K562 (cell line): ENCODE data around the gene SLK. TPM values are rescaled to one million over a fixed set of nuclear protein-coding genes. Genes with fewer than 3 reads are reported as not detected.

Source experiments
- ATAC-seq: fragments of 200-7000 bp; cut with Tn5 transposase; 3 replicates; pipeline ENCODE4 v1.9.1; 2020; ENCODE audit warnings: moderate library complexity
- BruUV-seq: library from RNA; stranded (reverse); fragments of 400-500 nt; replicated peaks from 2 replicates; lab custom pipeline; 2021; lab: Mats Ljungman, UMichigan
- CTCF ChIA-PET: fragments of 300-600 bp; formaldehyde crosslinking; extraction: SDS; loops from one replicate; lab custom pipeline; 2021; ENCODE audit warnings: low intra/inter-chr PET ratio; lab: Yijun Ruan, JAX
- POLR2A ChIA-PET: fragments of 300-600, 350-650 bp; sonication (Branson Sonifier 250); formaldehyde crosslinking; extraction: SDS; loops from one replicate; lab custom pipeline; 2021; ENCODE audit warnings: antibody characterized with exemption, inconsistent platforms; lab: Yijun Ruan, JAX
- DNase-seq, 4 experiments: peaks; one replicate each; pipeline versions ENCODE4 v3.0.0 to v3.0.0-alpha.2; 2011 to 2018; ENCODE audit warnings: low spot score in 3 of 4, mixed read lengths in 3 of 4; ENCODE audit errors: extremely low read depth in 1 of 4
- FAIRE-seq: peaks from 2 replicates; lab custom pipeline; 2011; peaks lifted over from hg19 to GRCh38; lab: Jason Lieb, UNC
- H2AFZ ChIP-seq: 2 replicates; pipeline ENCODE4 v1.6.0; 2011; ENCODE audit warnings: low read depth, low read length, control low read depth, inconsistent platforms
- H3K27ac ChIP-seq: fragments of 200-600 bp; 3 replicates; pipeline ENCODE4 v1.8.0; 2011; ENCODE audit warnings: low read depth, mild to moderate bottlenecking, control low read depth, inconsistent platforms, low read length, moderate library complexity, mixed read lengths; ENCODE audit errors: extremely low read depth
- H3K27me3 ChIP-seq, 2 experiments: fragments of 300-600 bp in 1 of 2; 2 replicates in 1 of 2; 3 replicates in 1 of 2; pipeline versions ENCODE4 v1.6.0 to v1.8.0; 2011; ENCODE audit warnings: inconsistent platforms in 2 of 2, low read length in 2 of 2, mild to moderate bottlenecking in 1 of 2, mixed read lengths in 1 of 2, moderate library complexity in 1 of 2; ENCODE audit not compliant: control insufficient read depth in 2 of 2, insufficient read depth in 2 of 2
- H3K36me3 ChIP-seq: fragments of 300-600 bp; 3 replicates; pipeline ENCODE4 v1.8.0; 2011; ENCODE audit warnings: mild to moderate bottlenecking, low read length, inconsistent platforms; ENCODE audit not compliant: control insufficient read depth, insufficient read depth
- H3K4me1 ChIP-seq, 2 experiments: fragments of 200-600 bp in 1 of 2; replicated peaks in 1 of 2; 2 replicates in 1 of 2; 3 replicates in 1 of 2; pipeline versions ENCODE4 v1.5.1 to v1.8.0; 2011; ENCODE audit warnings: inconsistent platforms in 2 of 2, low read length in 2 of 2, mild to moderate bottlenecking in 1 of 2, mixed read lengths in 1 of 2, moderate library complexity in 1 of 2; ENCODE audit not compliant: control insufficient read depth in 2 of 2, insufficient read depth in 2 of 2
- H3K4me2 ChIP-seq: 2 replicates; pipeline ENCODE4 v1.6.1; 2011; ENCODE audit warnings: low read length, control low read depth, inconsistent platforms, mixed read lengths; ENCODE audit not compliant: insufficient read depth
- H3K4me3 ChIP-seq: fragments of 200-600 bp; sonication (generic), shearing (Covaris generic); 2 replicates; pipeline ENCODE4 v1.5.1; 2016; ENCODE audit warnings: control low read depth, inconsistent platforms
- H3K79me2 ChIP-seq: fragments of 200-600 bp; 3 replicates; pipeline ENCODE4 v1.8.0; 2011; ENCODE audit warnings: low read length, inconsistent platforms; ENCODE audit not compliant: control insufficient read depth, insufficient read depth
- H3K9ac ChIP-seq, 2 experiments: 2 replicates each; pipeline versions ENCODE4 v1.6.0 to v1.6.1; 2011; ENCODE audit warnings: low read depth in 2 of 2, low read length in 2 of 2, control low read depth in 1 of 2, inconsistent platforms in 1 of 2, mild to moderate bottlenecking in 1 of 2, mixed read lengths in 1 of 2; ENCODE audit not compliant: insufficient read depth in 1 of 2
- H3K9me1 ChIP-seq: one replicate; pipeline ENCODE4 v1.6.0; 2011; ENCODE audit warnings: inconsistent platforms, mild to moderate bottlenecking, low read length, moderate library complexity; ENCODE audit not compliant: control insufficient read depth, insufficient read depth
- H3K9me3 ChIP-seq: replicated peaks from 2 replicates; pipeline ENCODE4 v1.5.1; 2011; ENCODE audit warnings: low read depth, low read length, inconsistent platforms; ENCODE audit not compliant: control insufficient read depth, insufficient read depth
- H4K20me1 ChIP-seq: replicated peaks from 2 replicates; pipeline ENCODE4 v1.6.1; 2011; ENCODE audit warnings: low read length, inconsistent platforms, mixed read lengths; ENCODE audit not compliant: control insufficient read depth, insufficient read depth
- BACH1 ChIP-seq: fragments of 200-800 bp; sonication (Bioruptor generic); IDR thresholded peaks from 2 replicates; pipeline ENCODE4 v1.6.1; 2016; ENCODE audit warnings: missing genetic modification characterization, missing compliant biosample characterization
- CBFB ChIP-seq: sonication (generic); formaldehyde crosslinking; IDR thresholded peaks from 2 replicates; pipeline ENCODE4 v1.4.0; 2020; ENCODE audit warnings: mild to moderate bottlenecking, missing genetic modification reagents
- CHD4 ChIP-seq: fragments of 200-600 bp; sonication (generic); IDR thresholded peaks from 3 replicates; pipeline ENCODE4 v1.6.1; 2012; ENCODE audit warnings: low read depth, mild to moderate bottlenecking, mixed read lengths, low read length, inconsistent platforms; ENCODE audit not compliant: insufficient read depth, insufficient replicate concordance, poor library complexity, severe bottlenecking
- ERF ChIP-seq: fragments of 450-650 bp; formaldehyde crosslinking; IDR thresholded peaks from 2 replicates; pipeline ENCODE4 v1.4.0; 2020; ENCODE audit warnings: mild to moderate bottlenecking, mixed read lengths
- ILK ChIP-seq: fragments of 450-650 bp; IDR thresholded peaks from 2 replicates; pipeline ENCODE4 v1.6.1; 2016; ENCODE audit warnings: missing genetic modification characterization, low read depth, mild to moderate bottlenecking, missing compliant biosample characterization, moderate library complexity, borderline replicate concordance
- ZNF507 ChIP-seq: conservative IDR thresholded peaks from 2 replicates; pipeline ENCODE4 v1.6.1; 2017; ENCODE audit warnings: missing genetic modification characterization, missing compliant biosample characterization
- WGBS: fragments of 100-300 bp; shearing (Covaris generic); methylation state at CpG from one replicate; pipeline ENCODE4 v1.1.6; 2016; ENCODE audit warnings: low coverage, mixed read lengths; ENCODE audit not compliant: insufficient coverage; ENCODE audit errors: missing lambda C conversion rate; 5-methylcytosine and 5-hydroxymethylcytosine counted together
- in situ Hi-C: fragments of 300-500 bp; cut with MboI; formaldehyde crosslinking; loops from 4 replicates; pipeline ENCODE4 v1.15.0; 2018; ENCODE audit warnings: inconsistent platforms, mixed read lengths
- intact Hi-C: fragments of 100-400 bp; cut with micrococcal nuclease; formaldehyde crosslinking; loops from 2 replicates; pipeline ENCODE4 v1.14.2; 2022
- polyA plus RNA-seq, 8 experiments: library from polyadenylated mRNA; depleted of rRNA in 4 of 8; stranded (reverse) in 5 of 8; unstranded in 3 of 8; fragments of >200 nt; fragmentation: Nextera tagmentation in 2 of 8; fragmentation: Illumina TruSeq in 1 of 8; extraction: Ambion mirVana in 2 of 8; extraction: Trizol in 1 of 8; gene quantifications; 2 replicates each; pipeline versions ENCODE4 v1.2.1 to v1.2.3, GENCODE V29; 2011 to 2014; ENCODE audit warnings: inconsistent platforms in 1 of 8, missing spikeins in 1 of 8
- total RNA-seq, 7 experiments: library from RNA; depleted of rRNA in 6 of 7; stranded (reverse); fragments of >200 nt in 6 of 7; fragmentation: Illumina TruSeq in 2 of 7; extraction: Trizol in 2 of 7; gene quantifications; 2 replicates each; pipeline versions ENCODE4 v1.2.1 to v1.2.3, GENCODE V29; 2011 to 2021; ENCODE audit warnings: low replicate concordance in 1 of 7
- TF ChIP-seq, protein P1 (sequence below): fragments of 250-450 bp; sonication (Bioruptor Pico); IDR thresholded peaks from 2 replicates; pipeline ENCODE4 v1.5.0; 2022; ENCODE audit warnings: mild to moderate bottlenecking

The SLK gene
- total and polyA plus RNA-seq, 9 of the 15 experiments (the other 6 are each of a cell fraction or from before 2014, with no cell fraction given): 8.2 to 40.0 (median 23.4) TPM

DNA sequence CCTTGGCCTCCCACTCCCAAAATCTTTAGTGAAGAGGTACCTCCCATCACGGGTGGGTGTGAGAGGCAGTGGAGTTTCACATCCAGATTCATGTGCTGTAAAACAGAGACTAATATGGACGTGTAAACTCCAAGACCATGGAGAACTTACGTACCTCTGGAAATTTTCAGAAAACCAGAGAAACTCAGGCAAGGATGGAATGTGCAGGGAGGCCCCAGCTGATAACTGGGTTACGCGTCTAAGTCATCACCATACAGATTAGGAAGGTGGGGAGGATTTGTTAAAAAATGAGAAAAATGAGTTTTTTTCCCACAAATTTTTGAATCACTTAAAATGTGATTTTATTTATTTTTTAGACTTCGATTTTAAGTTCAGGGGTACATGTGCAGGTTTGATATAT, 32.6 kb upstream of the SLK start:
- no peak for FAIRE-seq
- Histone ChIP-seq H4K20me1 (no peaks in the 10 kb centered on the region), H3K4me1 (peaks cover 0 to 3% of the 10 kb centered on the region in 2 experiments; a peak in 2 of 5 replicates), H3K9me3 (no peaks in the 10 kb centered on the region), H2AFZ (no peak overlapping the region), H3K79me2 (no peaks in the 10 kb centered on the region), H3K9ac (no peak overlapping the region), H3K36me3 (no peaks in the 10 kb centered on the region), H3K27me3 (peaks cover 0 to 6% of the 10 kb centered on the region in 2 experiments; a peak in 1 of 5 replicates), H3K4me3 (no peak overlapping the region), H3K27ac (no peak overlapping the region), H3K9me1 (no peaks in the 10 kb centered on the region), H3K4me2 (no peak overlapping the region)
- ChIA-PET POLR2A (no interaction called here), CTCF (no interaction called here)
- no peak for DNase-seq
- TF ChIP-seq BACH1 (no peak), CHD4 (no peak), ERF (CRISPR knock-in tag) (no peak), ILK (tag) (no peak), CBFB (CRISPR knock-in tag) (no peak), ZNF507 (tag) (no peak)
- WGBS: 62% methylated on average over 5 of the region's 6 CpGs
- in situ Hi-C loops (no loop called here), intact Hi-C loops (no loop called here)
- BruUV-seq: no TSS peak
- no peak for ATAC-seq

DNA sequence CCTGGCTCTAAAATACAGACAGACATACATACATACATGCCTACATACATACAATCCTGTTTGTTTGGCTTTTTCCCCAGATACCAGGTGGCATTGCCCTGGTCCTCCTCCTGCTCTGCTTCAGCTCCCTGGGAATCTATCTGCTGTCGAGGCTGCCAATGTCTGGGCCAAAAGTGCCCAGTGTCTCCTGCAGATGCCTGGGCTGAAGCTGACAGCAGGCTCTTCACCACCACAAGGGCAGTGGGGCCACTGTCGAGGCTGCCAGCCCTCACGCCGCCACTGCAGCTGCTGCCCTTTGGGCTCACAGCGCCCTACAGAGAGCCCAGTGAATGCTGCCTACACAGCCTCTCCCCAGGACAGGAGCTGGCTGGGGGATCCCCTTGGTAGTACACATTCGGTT, 30.9 kb upstream of the SLK start:
- TF ChIP-seq, protein P1, sequence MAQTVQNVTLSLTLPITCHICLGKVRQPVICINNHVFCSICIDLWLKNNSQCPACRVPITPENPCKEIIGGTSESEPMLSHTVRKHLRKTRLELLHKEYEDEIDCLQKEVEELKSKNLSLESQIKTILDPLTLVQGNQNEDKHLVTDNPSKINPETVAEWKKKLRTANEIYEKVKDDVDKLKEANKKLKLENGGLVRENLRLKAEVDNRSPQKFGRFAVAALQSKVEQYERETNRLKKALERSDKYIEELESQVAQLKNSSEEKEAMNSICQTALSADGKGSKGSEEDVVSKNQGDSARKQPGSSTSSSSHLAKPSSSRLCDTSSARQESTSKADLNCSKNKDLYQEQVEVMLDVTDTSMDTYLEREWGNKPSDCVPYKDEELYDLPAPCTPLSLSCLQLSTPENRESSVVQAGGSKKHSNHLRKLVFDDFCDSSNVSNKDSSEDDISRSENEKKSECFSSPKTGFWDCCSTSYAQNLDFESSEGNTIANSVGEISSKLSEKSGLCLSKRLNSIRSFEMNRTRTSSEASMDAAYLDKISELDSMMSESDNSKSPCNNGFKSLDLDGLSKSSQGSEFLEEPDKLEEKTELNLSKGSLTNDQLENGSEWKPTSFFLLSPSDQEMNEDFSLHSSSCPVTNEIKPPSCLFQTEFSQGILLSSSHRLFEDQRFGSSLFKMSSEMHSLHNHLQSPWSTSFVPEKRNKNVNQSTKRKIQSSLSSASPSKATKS: no peak
- H3K27ac ChIP-seq: no peak overlapping the region
- WGBS: 6% methylated on average over 6 of the region's 6 CpGs
- H3K9me3 ChIP-seq: no peaks in the 10 kb centered on the region
- no peaks in the 10 kb centered on the region for H3K36me3 ChIP-seq
- peaks cover 0 to 6% of the 10 kb centered on the region in 2 experiments; a peak in 1 of 5 replicates for H3K27me3 ChIP-seq
- ChIA-PET CTCF (no interaction called here), POLR2A (no interaction called here)
- H3K4me3 ChIP-seq: no peak overlapping the region
- peaks cover 0 to 3% of the 10 kb centered on the region in 2 experiments; a peak in 2 of 5 replicates for H3K4me1 ChIP-seq
- no peaks in the 10 kb centered on the region for H3K9me1 ChIP-seq
- H3K79me2 ChIP-seq: no peaks in the 10 kb centered on the region
- in situ Hi-C loops (no loop called here), intact Hi-C loops (no loop called here)
- H4K20me1 ChIP-seq: no peaks in the 10 kb centered on the region
- no peak for ATAC-seq
- no peak for FAIRE-seq
- no peak overlapping the region for H2AFZ ChIP-seq
- no peak overlapping the region for H3K4me2 ChIP-seq
- BruUV-seq: no TSS peak
- H3K9ac ChIP-seq: no peak overlapping the region
- DNase-seq: no peak
